D341Med (cell line): ENCODE results near the gene PRPF31.
"Not testable (repeated sequence)": the region's sequence is repeated elsewhere in the genome, so short reads cannot be mapped to it uniquely, and the experiment has no call there.

ENCODE experiments used
- DNase-seq: peaks from one replicate; pipeline ENCODE4 v3.0.0; 2012; ENCODE audit warnings: low spot score

The PRPF31 gene, protein sequence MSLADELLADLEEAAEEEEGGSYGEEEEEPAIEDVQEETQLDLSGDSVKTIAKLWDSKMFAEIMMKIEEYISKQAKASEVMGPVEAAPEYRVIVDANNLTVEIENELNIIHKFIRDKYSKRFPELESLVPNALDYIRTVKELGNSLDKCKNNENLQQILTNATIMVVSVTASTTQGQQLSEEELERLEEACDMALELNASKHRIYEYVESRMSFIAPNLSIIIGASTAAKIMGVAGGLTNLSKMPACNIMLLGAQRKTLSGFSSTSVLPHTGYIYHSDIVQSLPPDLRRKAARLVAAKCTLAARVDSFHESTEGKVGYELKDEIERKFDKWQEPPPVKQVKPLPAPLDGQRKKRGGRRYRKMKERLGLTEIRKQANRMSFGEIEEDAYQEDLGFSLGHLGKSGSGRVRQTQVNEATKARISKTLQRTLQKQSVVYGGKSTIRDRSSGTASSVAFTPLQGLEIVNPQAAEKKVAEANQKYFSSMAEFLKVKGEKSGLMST

DNA sequence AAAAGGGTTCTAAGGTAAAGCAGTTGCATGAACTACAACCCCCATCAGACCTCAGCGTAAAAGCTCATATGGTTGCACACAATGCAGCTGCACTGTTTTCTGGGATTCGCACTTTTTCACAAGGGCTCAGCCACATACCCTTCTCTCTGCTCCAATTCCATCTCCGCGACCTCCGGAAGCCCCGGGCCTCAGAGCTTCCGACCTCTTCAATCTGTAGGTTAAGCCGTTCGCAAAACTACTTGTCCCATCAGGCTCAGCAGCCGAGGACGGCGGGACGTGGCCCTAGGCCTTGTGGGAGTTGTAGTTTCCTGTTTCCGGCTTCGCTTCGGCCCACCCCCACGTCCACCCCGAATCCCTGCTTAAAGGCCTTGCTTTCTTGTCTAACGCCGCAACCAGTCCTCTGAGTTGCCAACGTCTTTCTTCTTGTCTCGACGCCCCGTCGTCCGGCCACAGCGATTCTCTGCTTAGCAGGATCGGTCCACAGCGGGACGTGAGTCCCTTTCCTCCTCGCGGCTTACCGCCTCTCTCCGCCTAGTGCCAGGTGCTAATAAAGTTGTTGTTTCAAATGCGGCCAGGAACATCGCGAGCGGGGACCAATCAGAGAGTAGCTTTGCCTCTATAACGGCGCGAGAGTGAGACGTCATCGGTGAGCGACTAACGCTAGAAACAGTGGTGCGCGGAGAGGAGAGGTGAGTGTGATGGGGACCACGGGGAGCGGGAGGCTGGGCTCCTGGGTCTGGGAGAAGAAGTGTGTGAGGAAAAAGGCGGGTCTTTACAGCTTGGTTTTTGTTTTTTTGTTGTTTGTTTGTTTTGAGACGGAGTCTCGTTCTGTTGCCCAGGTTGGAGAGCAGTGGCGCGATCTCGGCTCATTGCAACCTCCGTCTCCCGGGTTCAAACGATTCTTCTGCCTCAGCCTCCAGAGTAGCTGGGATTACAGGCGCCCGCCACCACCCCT is at the start of gene PRPF31, which contains the start of gene TFPT:
Gene PRPF31, plus strand, starts transcription at position 646 of the 955 bp plus-strand sequence. CDS start 2,525 bp downstream, outside the sequence.
Gene TFPT, minus strand, starts transcription at position 549 of the 955 bp plus-strand sequence. Its CDS starts 388 bp downstream, at position 161.
- peak; percentile 94 for DNase-seq

DNA sequence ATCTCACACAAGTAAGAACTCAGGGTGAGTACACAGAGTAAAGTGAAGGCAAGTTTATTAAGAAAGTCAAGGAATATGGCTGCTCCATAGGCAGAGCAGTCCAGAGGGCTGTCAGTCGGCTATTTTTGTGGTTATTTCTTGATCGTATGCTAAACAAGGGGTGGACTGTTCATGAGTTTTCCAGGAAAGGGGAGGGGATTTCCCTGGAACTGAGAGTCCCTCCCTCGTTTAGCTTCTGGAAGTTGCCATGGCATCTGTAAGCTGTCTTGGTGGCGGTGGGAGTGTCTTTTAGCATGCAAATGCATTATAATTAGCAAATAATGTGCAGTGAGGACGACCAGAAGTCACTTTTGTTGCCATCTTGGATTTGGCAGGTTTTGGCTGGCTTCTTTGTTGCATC is 46.1 kb upstream of the PRPF31 start:
- DNase-seq = no peak

DNA sequence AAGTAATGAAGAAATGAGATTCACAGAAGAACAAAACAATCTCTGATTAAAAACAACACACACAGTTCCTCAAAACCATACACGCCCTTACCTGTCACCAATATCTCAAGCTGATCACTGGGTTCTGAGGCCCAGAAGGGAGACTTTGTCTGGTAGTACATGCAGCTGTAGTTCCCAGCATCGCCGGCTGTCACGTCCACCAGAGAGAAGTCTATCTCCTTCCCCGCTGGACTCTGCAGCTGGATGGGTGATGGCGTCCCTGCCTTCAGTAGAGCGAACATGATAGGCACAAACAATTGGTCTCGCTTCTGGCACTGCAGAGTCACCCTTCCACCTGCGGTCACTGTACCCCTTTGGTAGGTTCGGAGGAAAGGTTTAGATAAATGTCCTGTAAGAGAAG is 41.7 kb upstream of the PRPF31 start:
- DNase-seq = no peak

GRCh38 chr19:54074851-54075250 is 40.7 kb upstream of the PRPF31 start:
- DNase-seq = no peak

GRCh38 chr19:54077334-54077733 is 38.2 kb upstream of the PRPF31 start:
- no peak for DNase-seq

DNA sequence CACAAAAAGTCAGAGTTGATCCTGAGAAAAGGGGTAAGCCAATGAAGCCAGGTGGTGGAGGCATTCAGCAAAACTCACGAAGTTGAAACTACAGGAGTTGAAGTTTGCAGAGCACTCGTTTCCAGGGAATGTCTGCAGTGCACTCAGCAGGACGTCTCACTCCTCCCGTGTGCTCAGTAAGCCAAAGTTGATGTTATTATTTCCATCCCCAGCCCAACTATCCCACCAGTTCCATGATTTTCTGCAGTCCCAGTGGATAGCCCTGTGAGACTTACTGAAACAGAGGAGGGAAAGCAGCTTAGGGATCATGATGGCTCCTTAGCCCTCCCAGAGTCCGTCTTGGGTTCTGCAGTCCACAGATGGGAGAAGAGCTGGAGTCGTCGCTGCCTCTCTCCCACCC is 34.5 kb upstream of the PRPF31 start, which contains the start of gene TARM1:
Gene TARM1, minus strand, starts transcription at position 334 of the 400 bp plus-strand sequence. Its CDS starts 25 bp downstream, at position 309.
- no peak for DNase-seq

DNA sequence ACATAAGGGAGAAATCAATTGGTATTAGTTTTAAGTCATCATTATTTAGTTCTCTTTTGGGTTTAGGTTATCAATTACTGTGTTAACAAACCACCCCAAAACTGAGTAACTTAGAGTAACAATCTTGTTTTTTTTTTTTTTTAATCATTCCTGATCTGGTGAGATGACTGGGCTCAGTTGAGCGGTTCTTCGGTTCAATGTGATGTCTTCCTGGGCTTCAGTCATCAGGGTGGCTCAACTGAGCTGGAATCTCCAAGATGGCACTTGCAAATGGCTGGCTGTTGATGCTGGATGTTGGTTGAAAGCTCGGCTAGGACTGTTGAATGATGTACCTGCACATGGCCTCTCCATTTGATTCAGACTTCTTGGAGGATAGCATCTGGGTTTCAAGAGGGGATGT is 31.1 kb upstream of the PRPF31 start:
- no peak for DNase-seq

DNA sequence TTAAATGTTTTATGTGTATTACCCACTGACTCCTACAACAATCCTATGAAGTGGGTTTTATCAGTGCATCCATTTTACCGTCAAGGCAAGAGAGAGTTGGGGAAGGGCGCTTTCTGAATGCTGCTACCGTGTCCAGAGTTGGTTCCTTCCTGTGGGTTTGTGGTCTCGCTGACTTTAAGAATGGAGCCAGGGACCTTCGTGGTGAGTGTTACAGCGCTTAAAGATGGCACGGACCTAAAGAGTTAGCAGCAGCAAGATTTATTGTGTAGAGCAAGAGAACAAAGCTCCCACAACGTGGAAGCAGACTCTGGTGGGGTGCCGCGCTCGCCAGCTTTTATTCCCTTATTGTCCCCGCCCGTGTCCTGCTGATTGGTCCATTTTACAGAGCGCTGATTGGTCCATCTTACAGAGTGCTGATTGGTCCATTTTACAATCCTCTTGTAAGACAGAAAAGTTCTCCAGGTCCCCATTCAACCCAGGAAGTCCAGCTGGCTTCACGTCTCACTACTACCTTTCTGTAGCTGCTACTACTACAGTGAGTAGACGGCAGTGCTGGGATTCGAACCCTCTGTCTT is 21.0 kb upstream of the PRPF31 start:
- no peak for DNase-seq

DNA sequence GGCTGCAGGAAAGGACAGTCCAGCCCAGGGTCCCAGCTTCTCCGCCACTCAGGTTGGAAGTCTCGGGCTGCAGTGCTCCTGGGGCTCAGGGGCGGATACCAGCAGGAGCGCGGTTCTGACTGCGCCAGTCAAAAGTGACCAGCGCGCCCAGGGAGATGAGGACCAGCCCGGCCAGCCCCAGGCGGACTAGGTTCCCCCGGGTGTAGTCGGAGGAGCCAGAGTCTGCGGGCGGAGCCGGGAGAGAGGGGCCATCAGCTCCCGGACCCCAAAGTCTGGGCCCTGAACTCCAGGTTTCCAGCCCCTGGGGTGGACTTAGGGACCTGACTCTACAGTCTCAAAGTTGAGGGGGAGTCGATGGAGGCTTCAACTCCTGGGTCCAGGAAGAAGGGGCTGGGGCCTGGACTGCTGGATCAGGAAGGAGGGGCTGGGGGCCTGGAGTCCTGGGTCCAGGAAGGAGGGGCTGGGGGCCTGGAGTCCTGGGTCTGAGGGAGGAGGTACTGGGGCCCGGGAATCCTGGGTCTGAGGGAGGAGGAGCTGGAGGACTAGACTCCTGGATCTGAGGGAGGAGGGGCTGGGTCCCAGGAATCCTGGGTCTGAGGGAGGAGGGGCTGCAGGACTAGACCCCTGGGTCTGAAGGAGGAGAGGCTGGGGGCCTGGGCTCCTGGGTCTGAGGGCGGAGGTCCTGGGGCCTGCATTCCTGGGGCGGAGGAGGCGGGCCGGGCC is 20.3 kb upstream of the PRPF31 start:
- no peak for DNase-seq

DNA sequence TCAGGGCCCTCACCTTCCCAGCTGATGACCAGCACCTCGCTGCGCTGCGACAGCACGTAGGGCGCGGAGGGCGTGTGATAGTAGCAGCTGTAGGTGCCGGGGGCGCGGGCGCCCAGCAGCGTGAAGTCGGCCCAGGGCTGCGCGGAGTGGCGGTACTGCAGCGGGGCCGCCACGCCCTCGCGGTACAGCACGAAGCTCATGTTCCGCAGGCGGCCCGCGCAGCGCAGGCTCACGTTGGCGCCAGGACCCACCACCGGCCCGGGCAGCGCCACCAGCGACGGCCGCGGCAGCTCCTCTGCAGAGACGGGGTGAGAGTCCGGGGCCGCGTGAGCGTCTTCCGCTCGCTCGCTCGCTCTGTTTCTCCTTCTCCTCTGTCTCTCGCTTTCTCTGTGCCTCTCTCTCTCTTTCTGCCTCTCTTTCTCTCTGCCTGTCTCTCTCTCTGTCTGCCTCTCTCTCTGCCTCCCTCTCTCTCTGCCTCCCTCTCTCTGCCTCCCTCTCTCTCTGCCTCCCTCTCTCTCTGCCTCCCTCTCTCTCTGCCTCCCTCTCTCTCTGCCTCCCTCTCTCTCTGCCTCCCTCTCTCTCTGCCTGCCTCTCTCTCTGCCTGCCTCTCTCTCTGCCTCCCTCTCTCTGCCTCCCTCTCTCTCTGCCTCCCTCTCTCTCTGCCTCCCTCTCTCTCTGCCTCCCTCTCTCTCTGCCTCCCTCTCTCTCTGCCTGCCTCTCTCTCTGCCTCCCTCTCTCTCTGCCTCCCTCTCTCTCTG is 19.5 kb upstream of the PRPF31 start:
- DNase-seq = peak; percentile 77

GRCh38 chr19:54096617-54097106 is 18.9 kb upstream of the PRPF31 start:
- no peak for DNase-seq

DNA sequence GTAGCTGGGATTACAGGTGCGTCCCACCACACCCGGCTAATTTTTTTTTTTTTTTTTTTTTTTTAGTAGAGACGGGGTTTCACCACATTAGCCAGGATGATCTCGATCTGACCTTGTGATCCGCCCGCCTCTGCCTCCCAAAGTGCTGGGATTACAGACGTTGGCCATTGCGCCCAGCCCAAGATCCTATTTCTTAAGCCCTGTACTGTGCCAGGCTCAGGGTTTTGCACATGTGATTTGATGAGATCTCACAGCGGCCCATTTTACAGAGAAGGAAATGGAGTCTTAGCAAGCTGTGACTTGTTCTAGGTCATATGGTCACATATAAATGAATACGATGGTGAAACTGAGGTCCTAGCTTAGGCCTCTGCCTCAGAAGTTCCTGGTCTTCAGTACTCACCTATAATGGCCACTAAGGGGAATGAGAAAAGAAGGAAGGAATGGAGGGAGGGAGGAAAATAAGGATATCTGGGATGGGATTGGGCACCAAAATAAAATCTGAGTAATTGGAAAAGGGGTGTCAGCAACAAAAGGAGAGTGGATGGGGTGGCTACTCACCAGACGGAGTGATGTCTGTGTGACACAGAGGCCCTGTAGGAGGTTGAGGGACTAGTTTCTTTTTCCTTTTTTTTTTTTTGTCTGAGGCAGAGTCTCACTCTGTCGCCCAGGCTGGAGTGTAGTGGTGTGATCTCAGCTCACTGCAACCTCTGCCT is 16.2 kb upstream of the PRPF31 start:
- no peak for DNase-seq

DNA sequence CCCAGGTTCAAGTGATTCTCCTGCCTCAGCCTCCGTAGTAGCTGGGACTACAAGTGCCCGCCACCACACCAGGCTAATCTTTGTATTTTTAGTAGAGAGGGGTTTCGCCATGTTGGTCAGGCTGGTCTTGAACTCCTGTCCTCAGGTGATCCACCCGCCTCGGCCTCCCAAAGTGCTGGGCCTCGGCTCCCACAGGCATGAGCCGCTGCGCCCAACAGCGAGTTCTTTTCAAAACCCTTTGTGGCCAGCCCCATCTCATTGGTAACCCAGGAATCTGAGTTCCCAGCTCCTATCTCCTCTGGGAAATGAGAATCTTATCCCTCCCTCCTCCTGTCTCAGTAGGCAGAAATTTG is 15.7 kb upstream of the PRPF31 start:
- DNase-seq = not testable (repeated sequence)

GRCh38 chr19:54100561-54100960 is 15.0 kb upstream of the PRPF31 start, which contains the start of gene OSCAR:
OSCAR (minus strand) TSS chr19:54100803; CDS start chr19:54100792, 11 bp downstream.
- no peak for DNase-seq

- DNase-seq = peak; percentile 100
Measured at GRCh38 chr19:54102421-54103169, 13.0 kb upstream of the PRPF31 start, which contains the start of gene NDUFA3. NDUFA3 (plus strand) TSS chr19:54102855; CDS start chr19:54102879, 24 bp downstream.

- DNase-seq = no peak
Measured at GRCh38 chr19:54104998-54105715, 10.4 kb upstream of the PRPF31 start.

- peak; percentile 9 for DNase-seq
Measured at GRCh38 chr19:54105796-54106195, 9.8 kb upstream of the PRPF31 start.

- DNase-seq = peak; percentile 3
Measured at GRCh38 chr19:54106716-54107115, 8.8 kb upstream of the PRPF31 start.
